Omental fat pad (tissue), 4 donors: ENCODE results near the gene ARHGAP6. TPM values are rescaled to one million over a fixed set of nuclear protein-coding genes. Genes with fewer than 3 reads are reported as not detected.
A peak's percentile ranks its signal among the peaks of the same experiment; 100 is the strongest.

Experiments
- ATAC-seq: fragments of 150-250 bp; one replicate; pipeline ENCODE4 v1.9.1; 2016; ENCODE audit warnings: mild to moderate bottlenecking, moderate library complexity; ENCODE audit not compliant: low FRiP score
- DNase-seq: peaks from one replicate; pipeline ENCODE4 v3.0.0-alpha.2; 2019; ENCODE audit warnings: low spot score
- total RNA-seq, 4 donors: library from RNA; depleted of rRNA; stranded (reverse); fragments of >200 nt; gene quantifications; one replicate each; pipeline ENCODE4 v1.1.0, GENCODE V29; 2016
- TF ChIP-seq, protein P1 (sequence below), 3 donors: fragments of 450-650 bp; IDR thresholded peaks; one replicate each; pipeline ENCODE4 v1.5.1; 2016 to 2017; ENCODE audit warnings: antibody characterized with exemption in 3 of 3, mild to moderate bottlenecking in 3 of 3, moderate library complexity in 2 of 3

Gene ARHGAP6
- total RNA-seq, 4 donors from 2014 or later = 20.4 to 45.5 (median 25.1) TPM

DNA sequence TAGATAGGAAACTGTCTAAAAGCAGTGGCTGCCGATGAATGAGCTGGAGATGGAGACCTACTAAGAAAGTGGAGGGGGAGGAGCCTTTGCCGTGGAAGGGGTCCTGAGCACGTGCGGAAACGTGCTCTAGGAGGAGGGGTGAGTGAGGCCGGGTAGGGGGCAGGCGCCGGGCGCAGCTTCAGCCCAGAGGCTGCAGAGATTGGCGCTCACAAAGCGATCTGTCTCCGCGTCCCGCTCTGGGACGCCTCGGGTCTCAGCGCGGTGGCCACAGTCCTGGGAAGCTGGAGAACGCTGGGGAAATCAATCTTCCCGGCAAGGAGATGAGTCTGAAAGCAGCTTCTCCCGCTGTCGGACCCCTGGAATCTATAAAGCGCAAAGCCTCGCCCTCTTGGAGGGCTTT is 444 bp upstream of the ARHGAP6 start:
- DNase-seq = no peak
- TF ChIP-seq, protein P1, sequence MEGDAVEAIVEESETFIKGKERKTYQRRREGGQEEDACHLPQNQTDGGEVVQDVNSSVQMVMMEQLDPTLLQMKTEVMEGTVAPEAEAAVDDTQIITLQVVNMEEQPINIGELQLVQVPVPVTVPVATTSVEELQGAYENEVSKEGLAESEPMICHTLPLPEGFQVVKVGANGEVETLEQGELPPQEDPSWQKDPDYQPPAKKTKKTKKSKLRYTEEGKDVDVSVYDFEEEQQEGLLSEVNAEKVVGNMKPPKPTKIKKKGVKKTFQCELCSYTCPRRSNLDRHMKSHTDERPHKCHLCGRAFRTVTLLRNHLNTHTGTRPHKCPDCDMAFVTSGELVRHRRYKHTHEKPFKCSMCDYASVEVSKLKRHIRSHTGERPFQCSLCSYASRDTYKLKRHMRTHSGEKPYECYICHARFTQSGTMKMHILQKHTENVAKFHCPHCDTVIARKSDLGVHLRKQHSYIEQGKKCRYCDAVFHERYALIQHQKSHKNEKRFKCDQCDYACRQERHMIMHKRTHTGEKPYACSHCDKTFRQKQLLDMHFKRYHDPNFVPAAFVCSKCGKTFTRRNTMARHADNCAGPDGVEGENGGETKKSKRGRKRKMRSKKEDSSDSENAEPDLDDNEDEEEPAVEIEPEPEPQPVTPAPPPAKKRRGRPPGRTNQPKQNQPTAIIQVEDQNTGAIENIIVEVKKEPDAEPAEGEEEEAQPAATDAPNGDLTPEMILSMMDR (IDR thresholded peaks at IDR 0.05) = no peak
- ATAC-seq = peak; percentile 33

DNA sequence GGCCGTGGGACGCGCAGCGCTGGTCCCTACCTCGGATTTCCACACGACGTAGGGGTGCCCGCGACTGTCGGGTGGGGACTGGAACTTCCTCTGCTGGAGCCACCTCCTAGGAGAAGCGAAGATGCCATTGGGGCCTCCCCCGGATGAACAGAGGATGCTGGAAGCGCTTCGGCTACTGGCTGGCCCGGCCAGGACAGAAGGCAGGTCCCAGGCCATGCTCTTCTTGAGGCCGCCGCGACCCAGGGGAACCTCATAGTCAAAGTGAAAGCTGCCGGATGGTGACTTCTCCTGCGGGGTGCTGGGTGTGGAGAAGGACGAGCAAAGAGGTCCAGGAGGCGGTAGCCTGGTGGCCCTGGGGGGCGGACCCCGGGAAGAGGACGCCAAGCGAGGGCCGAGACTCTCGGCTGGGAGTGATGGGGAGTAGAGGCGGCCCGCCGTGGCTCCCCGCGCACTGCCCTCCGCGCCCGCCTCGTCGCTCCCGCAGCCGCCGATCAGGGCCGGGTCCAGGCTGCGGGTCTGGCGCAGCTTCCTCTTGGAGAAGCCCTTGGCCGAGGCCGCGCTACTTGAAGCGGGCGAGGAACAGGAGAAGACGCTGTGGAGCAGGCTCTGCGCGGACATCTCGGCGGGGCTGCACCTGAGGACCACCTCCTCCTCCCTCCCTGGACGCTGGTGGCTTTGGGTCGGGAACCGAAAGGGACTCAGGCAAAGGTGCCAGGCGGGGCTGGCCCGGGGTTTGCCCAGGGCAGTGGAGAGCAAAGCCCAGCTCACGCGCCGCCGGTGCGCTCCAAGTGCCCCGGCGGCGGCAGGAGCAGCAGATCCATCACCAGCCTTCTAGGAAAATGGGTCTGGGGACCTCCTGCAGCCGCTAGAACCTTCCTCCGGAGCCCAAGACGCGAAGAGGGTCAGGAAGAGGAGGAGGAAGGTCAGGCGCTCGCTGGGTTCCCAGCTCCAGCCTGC is 1.2 kb downstream of the ARHGAP6 start:
- ATAC-seq (no peak), DNase-seq (no peak)
- TF ChIP-seq, protein P1 (IDR thresholded peaks at IDR 0.05) = no peak

- TF ChIP-seq, protein P1 (IDR thresholded peaks at IDR 0.05) = no peak
- no peak for DNase-seq
- ATAC-seq = no peak
These were observed 1.9 kb downstream of the ARHGAP6 start for GRCh38 chrX:11663875-11664210.

DNA sequence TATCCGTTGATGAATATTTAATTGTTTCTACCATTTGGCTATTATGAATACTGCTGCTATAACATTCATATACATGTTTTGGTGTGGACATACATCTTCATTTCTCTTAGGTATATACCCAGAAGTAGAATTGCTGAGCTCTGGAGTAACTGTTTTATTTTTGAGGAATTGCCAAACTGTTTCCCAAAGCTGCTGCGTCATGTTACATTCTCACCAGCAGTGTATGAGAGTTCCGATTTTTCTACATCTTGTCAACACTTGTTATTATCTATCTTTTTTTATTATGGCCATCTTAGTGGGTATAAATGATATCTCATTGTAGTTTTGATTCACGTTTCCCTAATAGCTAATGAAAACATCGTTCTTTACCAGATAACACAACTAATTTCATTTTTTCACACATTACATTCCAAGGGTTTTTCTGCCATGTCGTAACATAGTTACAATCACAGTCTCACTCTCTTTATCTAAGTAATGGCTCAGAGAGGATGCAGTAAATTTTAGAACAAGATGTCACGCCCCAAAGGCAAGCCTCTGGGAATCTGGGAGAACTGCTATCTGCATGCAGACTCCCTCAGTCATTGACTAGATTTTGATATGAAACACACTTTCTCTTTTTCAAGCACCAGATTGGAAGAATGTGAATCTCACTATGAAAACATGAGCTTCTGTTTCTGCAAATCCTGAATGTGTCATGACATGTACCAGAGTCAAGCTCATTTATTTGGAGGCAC is 10.3 kb downstream of the ARHGAP6 start:
- no peak for ATAC-seq
- TF ChIP-seq, protein P1 (IDR thresholded peaks at IDR 0.05) = no peak
- no peak for DNase-seq

- no peak for DNase-seq
- ATAC-seq = no peak
- TF ChIP-seq, protein P1 (IDR thresholded peaks at IDR 0.05) = no peak
These were observed 16.8 kb downstream of the ARHGAP6 start for GRCh38 chrX:11648705-11649519.

- ATAC-seq = no peak
- TF ChIP-seq, protein P1 (IDR thresholded peaks at IDR 0.05) = no peak
- no peak for DNase-seq
These were observed 18.6 kb downstream of the ARHGAP6 start for GRCh38 chrX:11647138-11647537.
